ENCODE data around the gene TMEM128.

Gene TMEM128

GRCh38 chr4:4289941-4290850 is 42.2 kb upstream of the TMEM128 start, which contains the start of the genes LYAR and ZBTB49:
Gene LYAR, minus strand, starts transcription at chr4:4290154. Its CDS starts 6,412 bp downstream, at chr4:4283742.
Gene ZBTB49, plus strand, starts transcription at chr4:4290251. Its CDS starts 9,695 bp downstream, at chr4:4299946.
- Histone ChIP-seq H3K36me3 (ENCODE audit: insufficient read depth, low read length) (peaks cover 17% of the 10 kb centered on the region), H2AFZ (ENCODE audit: low read length) (no peak within 1 kb of the TSS), H3K9me3 (ENCODE audit: low read length) (no peaks in the 10 kb centered on the region), H3K79me2 (ENCODE audit: insufficient read depth, low read length) (peaks cover 22% of the 10 kb centered on the region), H3F3A (ENCODE audit: insufficient read depth, low read length) (no peaks in the 10 kb centered on the region), H3K4me1 (ENCODE audit: insufficient read depth, low read length, severe bottlenecking) (peaks cover 27% of the 10 kb centered on the region), H4K20me1 (ENCODE audit: insufficient read depth, low read length) (no peaks in the 10 kb centered on the region), H3K9ac (ENCODE audit: low read length) (peak within 1 kb of the TSS; percentile 99), H3K4me2 (ENCODE audit: low read length) (peak within 1 kb of the TSS; percentile 97), H3K4me3 (ENCODE audit: low read depth, low read length, poor library complexity, severe bottlenecking) (peak within 1 kb of the TSS; percentile 100), H3K27ac (ENCODE audit: low read depth, low read length, poor library complexity, severe bottlenecking) (no peak within 1 kb of the TSS), H3K9me2 (ENCODE audit: low read depth, low read length) (no peaks in the 10 kb centered on the region), H3K27me3 (ENCODE audit: insufficient read depth, low read length) (no peaks in the 10 kb centered on the region)
- TF ChIP-seq CTCF (IDR thresholded peaks at IDR 0.05; ENCODE audit: low read length): no peak
- TF ChIP-seq EZH2 (IDR thresholded peaks at IDR 0.05; ENCODE audit: borderline replicate concordance, low read length): no peak

GRCh38 chr4:4289597-4289940 is 41.5 kb upstream of the TMEM128 start:
- H3F3A ChIP-seq (ENCODE audit: insufficient read depth, low read length): no peaks in the 10 kb centered on the region
- H3K9me3 ChIP-seq (ENCODE audit: low read length): no peaks in the 10 kb centered on the region
- no peaks in the 10 kb centered on the region for H4K20me1 ChIP-seq (ENCODE audit: insufficient read depth, low read length)
- peak overlapping the region; percentile 99 for H3K9ac ChIP-seq (ENCODE audit: low read length)
- H3K79me2 ChIP-seq (ENCODE audit: insufficient read depth, low read length): peaks cover 22% of the 10 kb centered on the region
- no peak overlapping the region for H3K27ac ChIP-seq (ENCODE audit: low read depth, low read length, poor library complexity, severe bottlenecking)
- H3K4me3 ChIP-seq (ENCODE audit: low read depth, low read length, poor library complexity, severe bottlenecking): peak overlapping the region; percentile 100
- H2AFZ ChIP-seq (ENCODE audit: low read length): no peak overlapping the region
- no peaks in the 10 kb centered on the region for H3K27me3 ChIP-seq (ENCODE audit: insufficient read depth, low read length)
- TF ChIP-seq EZH2 (IDR thresholded peaks at IDR 0.05; ENCODE audit: borderline replicate concordance, low read length) (no peak), CTCF (IDR thresholded peaks at IDR 0.05; ENCODE audit: low read length) (no peak)
- H3K36me3 ChIP-seq (ENCODE audit: insufficient read depth, low read length): peaks cover 23% of the 10 kb centered on the region
- H3K4me1 ChIP-seq (ENCODE audit: insufficient read depth, low read length, severe bottlenecking): peaks cover 34% of the 10 kb centered on the region
- peak overlapping the region; percentile 97 for H3K4me2 ChIP-seq (ENCODE audit: low read length)
- H3K9me2 ChIP-seq (ENCODE audit: low read depth, low read length): no peaks in the 10 kb centered on the region

GRCh38 chr4:4289055-4289454 is 41.0 kb upstream of the TMEM128 start:
- TF ChIP-seq CTCF (IDR thresholded peaks at IDR 0.05; ENCODE audit: low read length) (no peak), EZH2 (IDR thresholded peaks at IDR 0.05; ENCODE audit: borderline replicate concordance, low read length) (no peak)
- H3K27ac ChIP-seq (ENCODE audit: low read depth, low read length, poor library complexity, severe bottlenecking): no peak overlapping the region
- peak overlapping the region; percentile 99 for H3K9ac ChIP-seq (ENCODE audit: low read length)
- H3K9me3 ChIP-seq (ENCODE audit: low read length): no peaks in the 10 kb centered on the region
- H3K79me2 ChIP-seq (ENCODE audit: insufficient read depth, low read length): peaks cover 22% of the 10 kb centered on the region
- no peaks in the 10 kb centered on the region for H4K20me1 ChIP-seq (ENCODE audit: insufficient read depth, low read length)
- H3K36me3 ChIP-seq (ENCODE audit: insufficient read depth, low read length): peaks cover 28% of the 10 kb centered on the region
- H3K9me2 ChIP-seq (ENCODE audit: low read depth, low read length): no peaks in the 10 kb centered on the region
- H3K4me3 ChIP-seq (ENCODE audit: low read depth, low read length, poor library complexity, severe bottlenecking): peak overlapping the region; percentile 100
- H3K27me3 ChIP-seq (ENCODE audit: insufficient read depth, low read length): no peaks in the 10 kb centered on the region
- H3F3A ChIP-seq (ENCODE audit: insufficient read depth, low read length): no peaks in the 10 kb centered on the region
- peak overlapping the region; percentile 97 for H3K4me2 ChIP-seq (ENCODE audit: low read length)
- H3K4me1 ChIP-seq (ENCODE audit: insufficient read depth, low read length, severe bottlenecking): peaks cover 39% of the 10 kb centered on the region
- H2AFZ ChIP-seq (ENCODE audit: low read length): no peak overlapping the region
